Measurements from ENCODE around the gene SERGEF.
"Not testable (repeated sequence)": the region's sequence is repeated elsewhere in the genome, so short reads cannot be mapped to it uniquely, and the experiment has no call there.

SERGEF gene

DNA sequence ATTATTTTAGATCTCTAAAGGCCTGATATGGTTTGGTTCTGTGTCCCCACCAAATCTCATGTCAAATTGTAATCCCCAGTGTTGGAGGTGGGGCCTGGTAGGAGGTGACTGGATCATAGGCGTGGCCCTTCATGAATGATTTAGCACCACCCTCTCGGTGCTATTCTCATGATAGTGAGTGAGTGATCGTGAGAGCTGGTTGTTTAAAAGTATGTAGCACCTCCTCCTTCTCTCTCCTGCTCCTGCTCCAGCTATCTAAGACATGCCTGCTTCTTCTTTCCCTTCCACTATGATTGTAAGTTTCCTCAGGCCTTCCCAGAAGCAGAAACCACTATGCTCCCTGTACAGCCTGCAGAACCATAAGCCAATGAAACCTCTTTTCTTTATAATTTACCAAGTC is 114.1 kb downstream of the SERGEF start:
- DNase-seq = no peak

DNA sequence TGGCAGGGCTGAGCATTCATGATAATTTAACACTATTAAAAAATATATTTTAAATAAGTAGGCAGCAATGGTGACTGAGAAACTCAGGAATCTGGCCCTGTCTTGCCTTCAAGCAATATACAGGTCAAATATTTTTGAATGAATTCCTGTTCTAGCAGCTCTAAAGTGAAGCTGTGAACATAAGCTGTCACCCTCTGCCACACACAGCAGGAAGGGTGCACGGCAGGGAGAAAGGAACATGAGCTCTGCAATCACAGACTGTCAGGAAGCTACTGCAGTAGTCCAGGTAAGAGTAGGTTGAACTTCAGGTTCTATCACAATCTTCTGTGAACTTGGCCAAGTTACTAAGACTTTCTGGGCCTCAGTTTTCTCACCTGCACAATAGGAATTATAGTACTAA is 114.8 kb downstream of the SERGEF start:
- DNase-seq = no peak

DNA sequence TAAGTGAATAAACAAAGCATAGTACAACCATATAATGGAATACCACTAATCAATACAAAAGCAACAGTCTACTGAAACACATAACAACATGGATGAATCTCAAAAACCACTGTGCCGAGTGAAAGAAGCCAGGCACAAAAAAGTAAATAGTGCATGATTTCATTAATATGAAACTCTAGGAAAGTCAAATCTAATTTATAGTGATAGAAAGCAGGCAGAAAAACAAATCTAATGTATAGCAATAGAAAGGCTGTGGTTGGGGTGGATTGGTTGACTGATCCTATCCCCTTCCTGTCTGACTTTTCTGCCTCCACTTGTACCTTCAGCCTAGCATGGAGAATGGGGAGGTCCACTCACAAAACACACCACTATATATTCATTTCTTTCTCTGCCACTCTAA is 115.4 kb downstream of the SERGEF start:
- no peak for DNase-seq

DNA sequence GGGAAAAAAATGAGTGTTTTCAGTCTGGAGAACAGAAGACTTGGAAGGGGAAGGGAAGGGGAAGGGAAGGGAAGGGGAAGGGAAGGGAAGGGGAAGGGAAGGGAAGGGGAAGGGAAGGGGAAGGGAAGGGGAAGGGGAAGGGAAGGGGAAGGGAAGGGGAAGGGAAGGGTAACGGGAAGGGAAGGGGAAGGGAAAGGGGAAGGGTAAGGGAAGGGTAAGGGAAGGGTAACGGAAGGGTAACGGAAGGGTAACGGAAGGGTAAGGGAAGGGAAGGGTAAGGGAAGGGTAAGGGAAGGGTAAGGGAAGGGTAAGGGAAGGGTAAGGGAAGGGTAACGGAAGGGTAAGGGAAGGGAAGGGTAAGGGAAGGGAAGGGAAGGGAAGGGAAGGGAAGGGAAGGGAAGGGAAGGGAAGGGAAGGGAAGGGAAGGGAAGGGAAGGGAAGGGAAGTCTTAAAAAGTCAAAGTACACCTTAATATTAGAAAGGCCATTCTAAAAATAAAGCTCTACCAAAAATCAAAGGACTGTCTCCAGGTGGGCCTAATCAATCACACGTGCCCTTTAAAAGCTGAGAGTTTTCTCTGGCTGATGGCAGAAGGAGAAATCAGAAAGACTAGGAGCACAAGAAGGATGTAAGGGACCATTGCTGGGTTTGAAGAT is 116.2 kb downstream of the SERGEF start:
- DNase-seq = not testable (repeated sequence)

DNA sequence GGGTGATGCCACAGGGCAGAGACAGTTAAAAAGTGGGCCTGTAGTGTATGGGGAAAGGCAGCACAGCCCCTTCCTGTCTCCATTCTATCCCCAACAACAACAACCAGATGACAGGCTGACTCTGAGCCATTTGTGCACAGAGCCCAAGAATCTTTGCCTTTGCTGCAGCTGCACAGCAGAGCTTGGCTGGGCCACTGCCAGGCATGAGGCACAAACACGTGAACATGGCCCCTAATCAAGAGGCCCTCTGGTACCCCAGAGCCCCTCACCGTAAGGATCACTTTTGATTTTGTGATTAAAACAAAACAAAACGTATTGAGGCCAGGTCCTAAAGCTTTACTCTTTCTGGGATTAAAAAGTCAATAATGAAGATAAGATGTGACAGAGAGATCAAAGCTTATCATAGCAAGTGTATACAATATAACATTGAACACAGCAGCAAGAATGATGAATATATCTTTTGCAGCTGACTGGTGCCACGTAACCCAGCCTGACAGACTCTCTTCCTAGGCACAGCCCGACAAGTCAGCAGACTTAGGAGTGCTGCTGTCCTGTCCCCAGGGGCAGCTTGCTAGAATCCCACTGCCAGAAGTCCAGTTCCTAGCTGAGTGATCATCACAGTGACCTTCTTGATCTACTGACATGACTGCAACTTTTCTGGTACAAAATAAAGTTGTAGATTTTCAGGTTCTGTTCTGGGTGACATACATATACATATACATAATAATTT is 117.8 kb downstream of the SERGEF start:
- DNase-seq = no peak

DNA sequence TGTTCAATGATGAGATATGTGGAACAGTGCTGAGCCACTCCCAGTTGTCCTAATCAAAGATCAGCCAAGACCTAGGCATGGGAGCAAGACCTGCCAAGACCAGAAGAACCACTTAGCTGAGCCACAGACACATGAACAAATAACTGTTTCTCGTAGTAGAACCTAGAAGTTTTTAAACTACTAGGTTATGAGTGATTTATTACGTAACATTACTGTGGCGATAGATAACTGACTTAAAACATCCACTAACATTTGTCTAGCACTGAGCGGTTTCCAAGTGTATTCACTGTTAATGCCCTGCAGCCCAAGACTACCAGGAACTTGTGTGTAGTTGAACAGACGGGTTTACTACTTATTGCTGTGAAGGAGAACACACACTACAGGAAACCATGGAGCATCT is 120.4 kb downstream of the SERGEF start:
- no peak for DNase-seq

DNA sequence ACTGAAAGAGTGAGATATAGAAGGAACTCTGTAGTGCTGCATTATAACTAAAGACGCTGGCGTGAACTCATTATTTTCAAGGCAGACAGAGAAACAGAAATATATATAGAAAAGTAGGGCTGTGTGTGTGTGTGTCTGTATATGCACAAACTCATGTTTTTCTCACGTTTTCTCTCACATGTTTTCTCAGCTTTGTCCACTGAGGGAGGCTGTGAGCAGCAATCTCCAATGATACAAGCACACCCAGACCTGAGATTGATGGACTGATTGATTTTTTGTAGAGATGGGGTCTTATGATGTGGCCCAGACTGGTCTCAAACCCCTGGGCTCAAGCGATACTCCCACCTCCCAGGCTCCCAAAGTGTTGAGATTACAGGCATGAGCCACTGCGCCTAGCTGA is 122.5 kb downstream of the SERGEF start:
- no peak for DNase-seq

DNA sequence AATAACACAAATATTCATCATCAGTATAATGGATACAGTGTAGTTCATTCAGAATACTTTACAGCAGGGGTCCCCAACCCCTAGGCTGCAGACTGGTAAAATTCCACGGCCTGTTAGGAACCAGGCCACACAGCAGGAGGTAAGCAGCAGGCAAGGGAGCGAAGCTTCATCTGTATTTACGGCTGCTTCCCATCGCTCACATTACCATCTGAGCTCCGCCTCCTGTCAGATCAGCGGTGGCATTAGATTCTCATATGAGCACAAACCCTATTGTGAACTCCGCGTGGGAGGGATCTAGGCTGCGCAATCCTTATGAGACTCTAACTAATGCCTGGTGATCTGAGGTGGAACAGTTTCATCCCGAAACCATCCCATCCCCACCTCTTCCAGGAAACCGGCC is 125.1 kb downstream of the SERGEF start:
- DNase-seq = no peak

DNA sequence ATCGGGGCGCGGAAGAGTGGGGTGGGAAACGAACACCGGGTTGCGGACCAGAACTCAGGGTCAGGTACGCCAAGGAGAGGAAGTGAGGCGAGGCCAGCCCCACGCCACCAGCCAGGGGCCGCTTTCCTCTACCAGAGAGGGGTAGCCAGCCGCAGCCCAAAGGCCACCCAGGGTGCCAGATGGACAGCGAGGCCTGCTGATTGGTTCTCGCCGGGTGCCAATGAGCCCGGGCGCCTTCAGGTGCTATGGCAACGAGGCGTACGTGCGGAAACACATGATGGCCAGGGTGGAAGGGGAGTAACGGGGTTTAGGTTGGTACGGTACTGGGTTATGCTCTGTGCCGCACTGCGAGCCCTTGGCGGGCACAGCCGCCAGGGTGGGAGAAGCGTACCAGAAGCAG is 128.9 kb downstream of the SERGEF start:
- no peak for DNase-seq

DNA sequence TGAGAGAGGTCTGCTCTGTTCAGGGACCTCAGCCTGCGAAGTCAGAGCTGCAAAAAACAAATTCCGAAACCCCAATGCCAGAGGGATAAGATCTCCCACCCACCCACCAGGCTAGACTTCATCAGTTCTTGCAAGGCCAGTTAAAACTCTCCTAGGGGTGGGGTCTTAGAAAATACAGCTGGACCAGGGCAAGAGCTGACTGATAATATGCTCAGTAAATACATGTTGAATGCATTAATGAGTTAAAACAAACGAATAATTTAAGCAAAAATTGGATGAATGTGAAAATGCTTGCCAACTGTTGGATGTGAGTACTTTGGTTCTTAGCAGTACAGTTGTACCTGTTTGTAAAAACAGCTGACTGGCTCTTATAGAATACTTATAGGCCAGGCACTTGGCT is 129.8 kb downstream of the SERGEF start:
- DNase-seq = no peak

DNA sequence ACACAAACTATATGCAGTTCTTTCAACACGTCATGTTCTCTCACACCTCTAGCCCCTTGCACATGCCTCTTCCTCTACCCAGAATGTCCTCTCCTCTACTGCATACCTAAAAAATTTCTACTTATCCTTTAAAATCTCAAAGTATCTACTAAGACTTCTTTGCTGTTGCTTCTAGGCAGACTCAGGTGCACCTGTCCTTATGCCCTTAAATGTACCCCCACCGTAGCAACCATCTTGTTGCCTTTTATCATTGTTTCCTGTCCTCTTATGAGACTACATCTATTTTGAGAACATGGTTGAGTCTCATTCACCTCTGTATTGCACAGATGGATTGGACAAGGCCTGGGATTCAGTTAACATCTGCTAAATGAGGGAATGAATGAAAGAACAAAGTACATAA is 134.1 kb downstream of the SERGEF start:
- no peak for DNase-seq

DNA sequence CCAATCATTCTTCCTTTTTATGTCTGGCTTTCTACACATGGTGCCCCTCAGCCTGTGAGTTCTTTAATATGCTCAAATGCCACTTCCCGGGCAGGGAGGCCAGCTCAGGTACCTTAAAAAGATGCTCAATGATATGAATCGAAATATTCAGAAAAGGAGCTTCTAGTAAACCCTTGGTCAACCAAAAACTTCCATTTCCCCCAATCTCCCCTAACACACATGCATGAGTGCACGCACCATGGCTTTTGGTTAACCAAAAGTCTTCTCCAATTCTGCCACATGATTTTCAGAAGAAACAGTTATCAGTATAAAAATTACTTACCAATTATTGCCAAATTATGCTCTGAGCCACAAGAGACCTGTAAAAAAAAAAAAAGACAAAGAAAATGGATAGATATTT is 135.0 kb downstream of the SERGEF start:
- no peak for DNase-seq

DNA sequence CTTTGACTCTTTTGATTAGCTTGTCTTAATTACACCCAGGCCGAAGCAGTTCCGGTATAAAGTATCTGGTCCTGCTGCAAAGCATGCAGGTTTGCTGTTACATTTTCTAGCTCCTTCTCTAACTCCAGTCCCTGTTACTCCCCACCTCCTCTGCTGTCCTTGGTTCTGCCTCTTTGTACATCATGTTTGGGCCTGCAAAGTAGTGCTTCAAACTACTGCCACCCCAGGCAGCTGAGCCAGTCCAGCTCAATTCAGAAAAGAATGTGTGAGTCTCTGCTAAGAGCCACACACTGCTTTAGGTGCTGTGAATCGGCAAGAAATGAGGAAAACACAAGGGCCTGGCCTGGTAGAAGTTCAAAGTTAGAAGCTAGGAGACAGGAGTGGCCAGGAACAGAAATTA is 136.0 kb downstream of the SERGEF start:
- no peak for DNase-seq

DNA sequence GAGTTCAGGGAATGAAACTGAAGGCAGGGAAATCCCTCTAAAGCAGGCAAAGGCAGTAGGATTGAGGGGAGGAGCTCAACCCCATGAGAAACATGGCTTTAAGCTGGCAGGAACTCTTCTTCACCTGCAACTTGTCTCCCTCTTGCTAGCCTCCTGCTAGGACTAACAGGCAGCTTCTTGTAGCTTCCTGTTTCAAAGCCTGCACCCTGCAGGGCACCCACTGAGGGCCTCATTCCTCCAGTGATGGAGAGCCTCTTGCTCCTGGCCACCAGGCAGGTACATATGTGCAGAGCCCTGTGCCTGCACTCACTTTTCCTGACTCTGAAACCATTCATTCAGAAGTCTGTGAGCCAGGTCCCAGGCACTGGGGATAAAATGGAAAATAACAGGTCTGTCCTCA is 137.0 kb downstream of the SERGEF start:
- DNase-seq = no peak

DNA sequence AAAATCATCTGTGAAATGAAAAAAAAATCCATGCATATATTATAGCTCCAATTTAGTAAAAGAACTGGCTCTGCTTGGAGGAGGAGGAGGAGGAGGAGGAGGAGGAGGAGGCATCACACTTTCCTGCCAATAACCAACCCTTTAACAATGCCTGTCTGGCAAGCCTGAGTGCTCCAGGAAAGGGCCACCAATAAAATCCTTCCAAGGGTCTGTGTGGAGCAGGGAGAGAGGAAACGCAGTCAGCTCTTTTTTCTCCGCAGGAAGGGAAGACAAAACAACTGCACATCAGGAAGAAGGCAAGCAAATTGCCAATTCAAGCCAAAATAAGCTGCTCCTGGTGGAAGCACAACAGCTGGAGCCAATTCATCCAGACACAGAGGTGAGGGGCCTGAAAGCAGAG is 139.3 kb downstream of the SERGEF start:
- DNase-seq = no peak

DNA sequence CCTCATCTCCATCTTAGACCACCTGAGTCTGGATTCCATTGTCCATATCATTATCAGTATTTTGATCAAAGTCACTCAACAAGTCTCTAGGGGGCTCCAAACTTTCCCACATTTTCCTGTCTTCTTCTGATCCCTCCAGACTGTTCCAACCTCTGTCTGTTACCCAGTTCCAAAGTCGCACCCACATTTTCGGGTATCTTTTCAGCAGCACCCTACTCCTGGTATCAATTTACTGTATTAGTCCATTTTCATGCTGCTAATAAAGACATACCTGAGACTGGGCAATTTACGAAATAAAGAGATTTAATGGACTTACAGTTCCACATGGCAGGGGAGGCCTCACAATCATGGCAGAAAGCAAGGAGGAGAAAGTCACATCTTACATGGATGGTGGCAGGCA is 144.4 kb downstream of the SERGEF start:
- not testable (repeated sequence) for DNase-seq

DNA sequence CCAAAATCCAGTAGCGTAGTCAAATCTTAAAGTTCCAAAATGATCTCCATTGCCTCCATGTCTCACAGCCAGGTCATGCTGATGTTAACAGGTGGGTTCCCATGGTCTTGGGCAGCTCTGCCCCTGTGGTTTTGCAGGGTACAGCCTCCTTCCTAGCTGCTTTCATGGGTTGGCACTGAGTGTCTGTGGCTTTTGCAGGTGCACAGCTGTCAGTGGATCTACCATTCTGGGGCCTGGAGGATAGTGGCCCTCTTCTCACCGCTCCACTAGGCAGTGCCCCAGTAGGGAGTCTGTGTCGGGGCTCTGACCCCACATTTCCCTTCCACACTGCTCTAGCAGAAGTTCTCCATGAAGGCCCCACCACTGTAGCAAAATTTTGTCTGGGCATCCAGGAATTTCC is 145.5 kb downstream of the SERGEF start:
- no peak for DNase-seq

DNA sequence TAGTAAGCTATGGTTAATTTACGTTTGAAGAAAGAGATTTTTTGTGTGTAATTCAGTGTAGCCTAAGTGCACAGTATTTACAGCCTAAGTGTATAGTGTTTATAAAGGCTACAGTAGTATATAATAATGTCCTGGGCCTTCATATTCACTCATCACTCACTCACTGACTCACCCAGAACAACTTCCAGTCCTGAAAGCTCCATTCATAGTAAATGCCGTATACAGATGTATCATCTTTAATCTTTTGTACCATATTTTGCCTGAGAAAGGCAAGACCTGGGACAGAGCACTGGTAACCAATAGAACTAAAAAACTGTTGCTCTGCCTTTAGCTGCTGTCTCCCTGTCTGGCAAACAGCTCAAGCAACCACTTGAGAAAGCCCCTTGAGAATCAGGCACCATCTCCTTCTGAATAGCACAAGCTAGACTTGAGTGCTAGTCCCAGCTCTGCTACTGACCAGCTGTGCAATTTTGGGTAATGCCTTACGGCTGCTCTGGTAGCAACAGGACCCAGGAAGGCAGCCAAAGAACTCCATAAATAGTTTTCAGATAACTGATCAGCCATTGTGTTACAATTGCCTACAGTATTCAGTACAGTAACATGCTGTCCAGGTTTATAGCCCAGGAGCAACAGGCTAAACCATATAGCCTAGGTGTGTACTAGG is 146.9 kb downstream of the SERGEF start:
- no peak for DNase-seq

DNA sequence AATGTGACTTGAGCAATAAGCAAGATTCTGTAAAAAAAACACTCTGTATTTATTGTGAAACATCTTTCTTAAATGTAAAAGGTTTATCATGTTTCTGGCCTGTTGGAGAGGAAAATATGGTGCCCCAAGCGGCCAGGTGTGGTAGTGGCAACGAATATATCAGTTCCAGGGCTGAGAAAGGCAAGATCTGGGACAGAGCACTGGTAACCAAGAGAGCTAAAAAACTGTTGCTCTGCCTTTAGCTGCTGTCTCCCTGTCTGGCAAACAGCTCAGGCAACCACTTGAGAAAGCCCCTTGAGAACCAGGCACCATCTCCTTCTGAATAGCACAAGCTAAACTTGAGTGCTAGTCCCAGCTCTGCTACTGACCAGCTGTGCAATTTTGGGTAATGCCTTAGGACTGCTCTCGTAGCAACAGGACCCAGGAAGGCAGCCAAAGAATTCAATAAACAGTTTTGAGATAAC is 148.3 kb downstream of the SERGEF start:
- peak in 1 of 2 experiments; percentile 22 for DNase-seq

DNA sequence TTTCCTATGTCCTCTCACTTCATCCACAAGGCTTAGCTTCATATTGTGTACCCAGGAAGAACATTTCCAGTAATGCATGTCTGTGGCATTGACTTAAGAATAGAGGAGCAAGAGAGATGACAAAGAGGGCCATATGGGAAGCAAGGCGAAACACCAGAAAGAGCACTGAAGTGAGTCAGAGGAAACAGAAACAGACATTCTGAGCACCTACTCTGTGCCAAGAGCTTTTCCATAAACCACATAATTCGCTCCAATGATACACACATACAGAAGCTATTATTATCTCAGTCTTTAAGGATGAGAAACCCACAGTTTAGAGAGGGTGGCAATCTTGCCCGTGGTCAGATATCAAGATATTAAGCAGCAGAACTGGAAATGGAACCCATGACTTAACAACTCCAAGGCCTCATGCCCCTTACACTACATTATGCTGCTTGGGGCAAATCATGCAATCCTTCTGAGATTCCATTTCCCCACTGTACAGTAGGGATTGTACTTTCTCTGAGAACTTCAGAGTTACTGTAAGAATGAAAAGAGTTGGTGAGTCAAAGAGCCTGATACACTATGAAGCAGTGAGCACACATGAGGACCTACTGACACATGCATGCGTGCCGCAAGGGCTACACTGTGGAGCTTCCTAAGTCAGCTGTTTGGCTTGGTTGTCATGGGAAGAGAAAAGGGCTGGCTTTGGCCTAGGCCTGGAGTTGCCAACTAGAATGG is 151.7 kb downstream of the SERGEF start:
- DNase-seq = no peak

DNA sequence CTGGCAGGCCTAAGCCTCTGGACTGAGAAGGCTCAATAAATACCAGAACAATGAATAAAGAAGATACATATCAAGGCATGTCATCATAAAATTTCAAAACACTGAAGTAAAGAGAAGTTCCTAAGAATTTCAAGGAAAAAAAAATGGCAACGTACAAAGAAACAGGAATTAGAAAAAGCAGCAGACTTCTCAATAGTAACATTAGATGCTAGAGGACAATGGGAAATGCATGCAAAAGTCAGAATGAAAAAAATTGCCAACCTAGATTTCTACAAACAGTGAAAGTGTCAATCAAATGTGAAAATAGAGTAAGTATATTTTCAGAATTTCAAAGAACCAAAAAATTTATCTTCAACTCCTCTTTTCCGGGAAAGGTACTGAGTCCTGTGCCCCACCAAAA is 153.3 kb downstream of the SERGEF start:
- no peak for DNase-seq

DNA sequence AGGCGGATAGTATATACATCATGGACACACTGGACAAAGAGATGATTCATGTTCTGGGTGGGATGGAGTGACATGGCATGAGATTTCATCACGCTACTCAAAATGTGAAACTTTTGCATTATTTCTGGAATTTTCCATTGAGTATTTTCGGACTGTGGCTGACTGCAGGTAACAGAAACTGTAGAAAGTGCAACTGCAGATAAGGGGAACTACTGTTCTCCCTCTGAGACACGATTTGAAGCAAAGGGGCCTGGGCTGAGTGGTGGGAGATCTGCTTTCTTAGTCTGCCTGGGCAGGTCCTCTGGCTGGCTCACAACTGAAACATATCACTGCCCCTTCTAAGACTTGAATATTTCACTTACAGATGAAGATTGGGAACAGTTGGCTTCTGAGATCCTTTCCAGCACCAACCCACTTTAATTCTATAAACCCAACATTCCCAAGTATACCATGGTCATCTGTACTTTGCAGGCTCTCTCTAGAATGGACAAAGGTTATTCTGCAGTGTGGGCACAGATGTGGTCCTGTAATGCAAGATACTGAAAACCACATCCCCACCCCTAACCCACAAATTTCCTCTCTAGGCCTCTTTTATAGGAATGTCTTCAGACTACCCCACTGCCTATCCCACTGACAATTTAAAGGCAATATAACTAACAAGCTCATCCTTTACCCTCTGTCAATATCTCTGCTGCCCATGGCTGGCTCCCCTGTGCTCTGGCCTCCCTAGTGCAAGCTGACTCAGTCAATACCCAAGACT is 157.1 kb downstream of the SERGEF start:
- DNase-seq = no peak

DNA sequence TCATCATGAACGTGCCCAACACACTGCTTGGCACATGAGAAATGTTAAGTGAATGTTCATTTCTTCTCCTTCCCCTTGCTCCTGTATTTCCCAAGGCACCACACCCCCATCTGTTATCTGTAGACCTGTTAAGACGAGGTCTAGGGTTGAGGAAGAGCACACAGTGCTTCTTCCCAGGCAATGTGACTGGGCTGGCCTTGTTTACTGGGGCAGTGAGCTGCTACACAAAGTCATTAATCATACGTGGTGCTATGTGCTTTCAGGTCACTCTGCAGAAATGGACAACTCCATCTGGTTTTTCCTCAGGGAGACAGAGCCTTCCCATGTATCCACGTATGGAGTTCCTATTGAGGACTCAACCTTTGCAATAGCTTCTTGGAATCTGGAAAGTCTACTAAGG is 159.6 kb downstream of the SERGEF start:
- no peak for DNase-seq

All from activated T-cell treated with anti-CD3 and anti-CD28 coated beads, Interleukin-2, amount 50 U/mL, for 48 hours (primary cell).